Breast epithelium (tissue), 3 donors: ENCODE measurements around the gene CES4A.

Experiments used
- POLR2A ChIP-seq: fragments of 450-650 bp; IDR thresholded peaks from one replicate; pipeline ENCODE4 v1.6.1; 2016; ENCODE audit warnings: antibody characterized with exemption, mild to moderate bottlenecking, moderate library complexity
- POLR2AphosphoS5 ChIP-seq, 3 donors: sonication (generic); formaldehyde crosslinking; IDR thresholded peaks; one replicate each; pipeline ENCODE4 v1.6.1; 2017; ENCODE audit warnings: antibody characterized with exemption in 3 of 3
- TF ChIP-seq, protein P1 (sequence below), 3 donors: fragments of 450-650 bp; IDR thresholded peaks; one replicate each; pipeline ENCODE4 v1.5.1; 2016 to 2017; ENCODE audit warnings: antibody characterized with exemption in 3 of 3, mild to moderate bottlenecking in 3 of 3, moderate library complexity in 3 of 3

DNA sequence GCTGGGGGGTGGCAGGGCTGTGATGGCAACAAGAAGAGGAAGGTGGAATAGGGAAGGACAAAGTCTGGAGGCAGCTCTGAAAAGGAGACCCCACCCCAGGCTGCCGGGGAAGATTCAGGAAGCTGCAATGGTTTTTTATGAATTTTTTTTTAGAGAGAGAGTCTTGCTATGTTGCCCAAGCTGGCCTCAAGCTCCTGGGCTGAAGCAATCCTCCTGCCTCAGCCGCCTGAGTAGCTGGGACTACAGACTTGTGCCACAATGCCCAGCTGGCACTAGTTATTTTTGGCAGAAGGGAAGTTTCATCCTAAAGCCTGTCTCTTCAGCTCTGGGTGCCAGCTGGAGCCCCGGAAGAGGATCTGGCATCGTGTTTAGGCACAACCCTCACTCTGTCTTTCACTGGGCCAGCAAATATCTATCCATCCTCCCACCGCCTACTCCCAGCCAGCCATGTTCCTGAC is 28.7 kb upstream of the CES4A start:
- TF ChIP-seq, protein P1, sequence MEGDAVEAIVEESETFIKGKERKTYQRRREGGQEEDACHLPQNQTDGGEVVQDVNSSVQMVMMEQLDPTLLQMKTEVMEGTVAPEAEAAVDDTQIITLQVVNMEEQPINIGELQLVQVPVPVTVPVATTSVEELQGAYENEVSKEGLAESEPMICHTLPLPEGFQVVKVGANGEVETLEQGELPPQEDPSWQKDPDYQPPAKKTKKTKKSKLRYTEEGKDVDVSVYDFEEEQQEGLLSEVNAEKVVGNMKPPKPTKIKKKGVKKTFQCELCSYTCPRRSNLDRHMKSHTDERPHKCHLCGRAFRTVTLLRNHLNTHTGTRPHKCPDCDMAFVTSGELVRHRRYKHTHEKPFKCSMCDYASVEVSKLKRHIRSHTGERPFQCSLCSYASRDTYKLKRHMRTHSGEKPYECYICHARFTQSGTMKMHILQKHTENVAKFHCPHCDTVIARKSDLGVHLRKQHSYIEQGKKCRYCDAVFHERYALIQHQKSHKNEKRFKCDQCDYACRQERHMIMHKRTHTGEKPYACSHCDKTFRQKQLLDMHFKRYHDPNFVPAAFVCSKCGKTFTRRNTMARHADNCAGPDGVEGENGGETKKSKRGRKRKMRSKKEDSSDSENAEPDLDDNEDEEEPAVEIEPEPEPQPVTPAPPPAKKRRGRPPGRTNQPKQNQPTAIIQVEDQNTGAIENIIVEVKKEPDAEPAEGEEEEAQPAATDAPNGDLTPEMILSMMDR (IDR thresholded peaks at IDR 0.05) = no peak
- no peak for TF ChIP-seq POLR2A
- TF ChIP-seq POLR2AphosphoS5 (IDR thresholded peaks at IDR 0.05) = no peak
